ENCODE measurements around the gene DNAH5.
"Not testable (repeated sequence)": the region's sequence is repeated elsewhere in the genome, so short reads cannot be mapped to it uniquely, and the experiment has no call there.

The DNAH5 gene

GRCh38 chr5:13816126-13816525, 128.4 kb downstream of the DNAH5 start:
- DNase-seq, result no peak

GRCh38 chr5:13814301-13814700, 130.2 kb downstream of the DNAH5 start:
- no peak for DNase-seq

- DNase-seq, result no peak
Observed at GRCh38 chr5:13809921-13810320, 134.6 kb downstream of the DNAH5 start.

- DNase-seq, result no peak
Observed at GRCh38 chr5:13804336-13804735, 140.2 kb downstream of the DNAH5 start.

- not testable (repeated sequence) for DNase-seq
Observed at GRCh38 chr5:13798569-13798968, 145.9 kb downstream of the DNAH5 start.

- no peak for DNase-seq
Observed at GRCh38 chr5:13785781-13786415, 158.6 kb downstream of the DNAH5 start.

- no peak for DNase-seq
Observed at GRCh38 chr5:13783726-13784125, 160.8 kb downstream of the DNAH5 start.

GRCh38 chr5:13780081-13780480, 164.4 kb downstream of the DNAH5 start:
- DNase-seq, result no peak

- DNase-seq, result no peak
Observed at GRCh38 chr5:13773649-13774048, 170.8 kb downstream of the DNAH5 start.

GRCh38 chr5:13771011-13771571, 173.4 kb downstream of the DNAH5 start:
- no peak for DNase-seq

- DNase-seq, result no peak
Observed at GRCh38 chr5:13766236-13766635, 178.3 kb downstream of the DNAH5 start.

GRCh38 chr5:13763719-13764118, 180.8 kb downstream of the DNAH5 start:
- no peak for DNase-seq

- DNase-seq, result no peak
Observed at GRCh38 chr5:13749766-13750165, 194.7 kb downstream of the DNAH5 start.

- DNase-seq, result no peak
Observed at GRCh38 chr5:13746026-13746425, 198.5 kb downstream of the DNAH5 start.

- no peak for DNase-seq
Observed at GRCh38 chr5:13745508-13745907, 199.0 kb downstream of the DNAH5 start.

- DNase-seq, result no peak
Observed at GRCh38 chr5:13740471-13740870, 204.0 kb downstream of the DNAH5 start.

GRCh38 chr5:13739479-13739878, 205.0 kb downstream of the DNAH5 start:
- no peak for DNase-seq

GRCh38 chr5:13735691-13736090, 208.8 kb downstream of the DNAH5 start:
- DNase-seq, result no peak

GRCh38 chr5:13731121-13731628, 213.3 kb downstream of the DNAH5 start:
- no peak for DNase-seq

GRCh38 chr5:13708906-13709305, 235.6 kb downstream of the DNAH5 start:
- no peak for DNase-seq

- no peak for DNase-seq
Observed at GRCh38 chr5:13708432-13708831, 236.1 kb downstream of the DNAH5 start.

GRCh38 chr5:13704396-13704795, 240.1 kb downstream of the DNAH5 start:
- no peak for DNase-seq

GRCh38 chr5:13700626-13701025, 243.9 kb downstream of the DNAH5 start:
- no peak for DNase-seq

- DNase-seq, result no peak
Observed at GRCh38 chr5:13698885-13699284, 245.6 kb downstream of the DNAH5 start.

Measured in CD4-positive, alpha-beta T cell treated with Interleukin-1 beta for 1 hour (primary cell).